ENCODE results near the gene ENOX1.

DNA sequence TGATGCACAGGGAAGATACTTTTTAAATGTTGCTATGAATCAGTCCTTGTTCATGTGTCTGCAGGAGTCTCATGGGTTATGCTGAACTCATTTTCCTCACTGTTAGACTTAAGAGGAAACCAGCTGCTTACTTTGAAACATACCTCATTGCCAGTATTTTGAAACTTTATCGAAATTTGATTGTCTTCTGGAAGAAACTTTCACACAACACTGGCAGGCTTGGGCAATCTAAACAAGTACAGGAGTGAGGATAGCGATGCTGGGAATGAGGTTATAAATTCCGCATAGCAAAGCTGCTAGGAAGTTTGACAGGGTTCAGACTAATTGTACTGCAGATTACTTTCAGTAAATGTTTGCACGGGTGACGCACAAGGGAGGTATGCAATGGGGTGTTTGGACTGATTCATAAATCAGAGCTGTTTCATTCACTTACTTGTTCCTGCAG lies 517.7 kb downstream of the ENOX1 start:
- TF ChIP-seq CTCF (IDR thresholded peaks at IDR 0.05) (no peak), EZH2phosphoT487 (IDR thresholded peaks at IDR 0.05) (no peak), EZH2 (IDR thresholded peaks at IDR 0.05) (no peak)
